Measurements from ENCODE around the gene PIGU.

DNA sequence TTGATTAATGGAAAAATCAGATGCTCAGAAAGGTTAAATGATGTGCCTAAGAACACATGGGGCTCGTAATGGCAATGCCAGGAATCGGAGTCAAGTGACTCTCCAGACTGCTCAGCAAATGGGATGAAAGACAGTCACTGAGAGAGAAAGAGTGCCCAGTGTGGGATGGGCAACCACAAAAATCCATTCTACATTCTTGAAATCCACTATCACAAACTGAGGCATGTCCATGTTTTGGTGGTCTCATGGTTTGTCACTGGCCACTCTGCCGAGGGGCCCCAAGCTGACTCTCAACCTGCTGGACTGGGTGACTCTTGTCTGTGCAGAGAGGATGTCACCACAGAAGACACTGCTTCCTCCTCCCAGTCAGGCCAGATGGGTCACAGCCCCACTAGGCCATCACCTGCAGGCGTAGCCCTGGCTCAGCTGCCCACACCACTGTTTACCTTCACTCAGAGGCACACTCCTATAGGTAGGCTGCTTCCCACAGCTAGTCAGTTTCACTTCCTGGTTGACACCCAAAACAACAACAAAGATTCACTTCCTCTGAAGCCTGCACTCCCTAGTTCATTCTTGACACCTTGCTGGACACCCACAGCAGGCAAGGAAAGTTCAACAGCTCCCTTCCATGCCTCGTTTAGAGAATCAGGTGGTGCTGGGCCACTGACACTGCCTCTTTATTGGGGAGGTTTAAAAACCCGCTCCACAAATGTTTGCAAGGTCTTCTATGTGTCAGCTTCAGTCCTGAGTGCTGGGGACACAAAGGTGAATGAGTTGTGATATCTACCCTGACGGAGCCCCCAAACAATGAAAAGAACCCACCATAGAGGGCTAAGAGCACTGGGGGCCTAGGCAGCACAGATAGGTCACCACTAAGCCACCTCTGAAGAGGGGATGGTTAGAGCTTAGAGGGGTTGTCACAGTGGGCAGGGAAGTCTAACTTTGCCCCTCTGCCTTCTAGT is 96.6 kb downstream of the PIGU start:
- TF ChIP-seq, protein P1, sequence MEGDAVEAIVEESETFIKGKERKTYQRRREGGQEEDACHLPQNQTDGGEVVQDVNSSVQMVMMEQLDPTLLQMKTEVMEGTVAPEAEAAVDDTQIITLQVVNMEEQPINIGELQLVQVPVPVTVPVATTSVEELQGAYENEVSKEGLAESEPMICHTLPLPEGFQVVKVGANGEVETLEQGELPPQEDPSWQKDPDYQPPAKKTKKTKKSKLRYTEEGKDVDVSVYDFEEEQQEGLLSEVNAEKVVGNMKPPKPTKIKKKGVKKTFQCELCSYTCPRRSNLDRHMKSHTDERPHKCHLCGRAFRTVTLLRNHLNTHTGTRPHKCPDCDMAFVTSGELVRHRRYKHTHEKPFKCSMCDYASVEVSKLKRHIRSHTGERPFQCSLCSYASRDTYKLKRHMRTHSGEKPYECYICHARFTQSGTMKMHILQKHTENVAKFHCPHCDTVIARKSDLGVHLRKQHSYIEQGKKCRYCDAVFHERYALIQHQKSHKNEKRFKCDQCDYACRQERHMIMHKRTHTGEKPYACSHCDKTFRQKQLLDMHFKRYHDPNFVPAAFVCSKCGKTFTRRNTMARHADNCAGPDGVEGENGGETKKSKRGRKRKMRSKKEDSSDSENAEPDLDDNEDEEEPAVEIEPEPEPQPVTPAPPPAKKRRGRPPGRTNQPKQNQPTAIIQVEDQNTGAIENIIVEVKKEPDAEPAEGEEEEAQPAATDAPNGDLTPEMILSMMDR (IDR thresholded peaks at IDR 0.05 in 4 of 5, conservative IDR thresholded peaks at IDR 0.05 in 1 of 5): no peak
- TF ChIP-seq POLR2A (IDR thresholded peaks at IDR 0.05): no peak

Measured in gastrocnemius medialis (tissue), 4 donors.